Panc1 (cell line): Measurements from ENCODE around the gene DCAF12L1. TPM values are rescaled to one million over a fixed set of nuclear protein-coding genes. Genes with fewer than 3 reads are reported as not detected.

Source experiments
- ATAC-seq: fragments of 200-7000 bp; cut with Tn5 transposase; 2 replicates; pipeline ENCODE4 v1.9.1; 2020; ENCODE audit warnings: mild to moderate bottlenecking, moderate library complexity
- BruUV-seq: library from RNA; stranded (reverse); fragments of 400-500 nt; replicated peaks from 2 replicates; lab custom pipeline; 2021; lab: Mats Ljungman, UMichigan
- CTCF ChIA-PET: fragments of 300-600 bp; sonication (Branson Sonifier 250); formaldehyde crosslinking; loops from one replicate; lab custom pipeline; 2022; ENCODE audit warnings: antibody characterized with exemption; lab: Charles Lee
- POLR2A ChIA-PET: fragments of 300-600 bp; sonication (Branson Sonifier 250); formaldehyde crosslinking; loops from one replicate; lab custom pipeline; 2022; ENCODE audit warnings: antibody characterized with exemption; lab: Charles Lee
- DNase-seq: peaks from one replicate; pipeline ENCODE4 v3.0.0-alpha.2; 2010; ENCODE audit warnings: low read depth, low spot score
- H3K27ac ChIP-seq: 2 replicates; pipeline ENCODE4 v1.5.1; 2011; ENCODE audit warnings: mild to moderate bottlenecking, low read length, inconsistent platforms
- H3K27me3 ChIP-seq: fragments of 200-500 bp; sonication (Bioruptor generic); 2 replicates; pipeline ENCODE4 v1.6.0; 2014; ENCODE audit warnings: low read length, inconsistent platforms; ENCODE audit not compliant: control insufficient read depth, insufficient read depth
- H3K36me3 ChIP-seq: fragments of 200-500 bp; sonication (Bioruptor generic); 2 replicates; pipeline ENCODE4 v1.5.1; 2014; ENCODE audit warnings: inconsistent platforms, mild to moderate bottlenecking, low read length, moderate library complexity; ENCODE audit not compliant: control insufficient read depth, insufficient read depth
- H3K4me1 ChIP-seq: 2 replicates; pipeline ENCODE4 v1.5.1; 2011; ENCODE audit warnings: inconsistent platforms, mild to moderate bottlenecking, low read length, moderate library complexity; ENCODE audit not compliant: control insufficient read depth, insufficient read depth
- H3K4me3 ChIP-seq, 2 experiments: 2 replicates each; pipeline ENCODE4 v1.5.1; 2011 to 2012; ENCODE audit warnings: low read depth in 2 of 2, low read length in 2 of 2, mild to moderate bottlenecking in 2 of 2, inconsistent platforms in 1 of 2, moderate library complexity in 1 of 2
- H3K9me3 ChIP-seq: fragments of 200-500 bp; sonication (Bioruptor generic); 2 replicates; pipeline ENCODE4 v1.5.1; 2014; ENCODE audit warnings: low read depth, mild to moderate bottlenecking, inconsistent platforms, low read length, moderate library complexity; ENCODE audit not compliant: control insufficient read depth, insufficient read depth
- POLR2AphosphoS5 ChIP-seq: IDR thresholded peaks from 2 replicates; pipeline ENCODE4 v1.6.1; 2012; ENCODE audit warnings: mild to moderate bottlenecking, low read depth, low read length, moderate library complexity
- SIN3A ChIP-seq: IDR thresholded peaks from 2 replicates; pipeline ENCODE4 v1.6.1; 2012; ENCODE audit warnings: low read depth, mild to moderate bottlenecking, low read length, moderate library complexity, borderline replicate concordance; ENCODE audit not compliant: insufficient read depth
- TCF7L2 ChIP-seq: IDR thresholded peaks from 2 replicates; pipeline ENCODE4 v1.6.1; 2011; ENCODE audit warnings: mild to moderate bottlenecking, low read depth, low read length, inconsistent platforms
- in situ Hi-C: cut with HindIII; loops from 2 replicates; pipeline ENCODE4 v1.10.0; 2016; ENCODE audit warnings: low sequenced_read_pairs, low pct_unique_long_range_greater_than_20kb
- intact Hi-C: fragments of 100-400 bp; cut with micrococcal nuclease; formaldehyde crosslinking; loops from one replicate; pipeline ENCODE4 v1.10.0; 2022; ENCODE audit not compliant: unreplicated experiment
- total RNA-seq: library from RNA; stranded (reverse); gene quantifications from one replicate; pipeline ENCODE4 v1.2.1, GENCODE V29; 2021; ENCODE audit not compliant: unreplicated experiment
- TF ChIP-seq, protein P1 (sequence below): fragments of 450-650 bp; IDR thresholded peaks from 2 replicates; pipeline ENCODE4 v1.5.1; 2017; ENCODE audit warnings: mild to moderate bottlenecking
- TF ChIP-seq, protein P2 (sequence below), 2 experiments: IDR thresholded peaks; 2 replicates each; pipeline ENCODE4 v1.6.1; 2011 to 2012; ENCODE audit warnings: low read depth in 2 of 2, control low read depth in 1 of 2, low read length in 1 of 2, mild to moderate bottlenecking in 1 of 2, moderate library complexity in 1 of 2; ENCODE audit not compliant: insufficient read depth in 1 of 2

The DCAF12L1 gene
- total RNA-seq, 1 experiment from 2014 or later = not detected

DNA sequence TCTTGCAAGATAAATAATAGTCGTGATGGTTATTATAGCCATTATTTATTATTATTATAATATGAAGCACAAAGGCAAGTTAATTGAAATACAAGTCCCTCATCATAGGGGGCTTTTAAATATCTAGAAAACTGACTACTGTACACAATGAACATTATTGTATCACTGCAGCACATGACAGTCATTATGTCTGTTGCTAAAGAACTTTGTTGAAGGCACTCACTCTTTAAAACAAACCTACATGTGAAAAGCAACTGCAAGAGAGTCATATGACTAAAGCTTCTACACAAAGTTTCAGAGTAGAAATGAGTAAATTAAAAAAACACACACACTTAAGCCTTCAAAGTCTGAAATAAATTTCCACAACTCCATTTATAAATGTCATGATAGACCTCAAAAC, 23.3 kb upstream of the DCAF12L1 start:
- Histone ChIP-seq H3K27me3 (no peaks in the 10 kb centered on the region), H3K9me3 (no peaks in the 10 kb centered on the region), H3K36me3 (no peaks in the 10 kb centered on the region), H3K27ac (no peak overlapping the region), H3K4me3 (no peak overlapping the region), H3K4me1 (no peaks in the 10 kb centered on the region)
- ATAC-seq = no peak
- in situ Hi-C loops (no loop called here), intact Hi-C loops (no loop called here)
- BruUV-seq = no TSS peak
- no peak for DNase-seq
- TF ChIP-seq SIN3A (no peak), TCF7L2 (no peak), POLR2AphosphoS5 (no peak)
- TF ChIP-seq, protein P1, sequence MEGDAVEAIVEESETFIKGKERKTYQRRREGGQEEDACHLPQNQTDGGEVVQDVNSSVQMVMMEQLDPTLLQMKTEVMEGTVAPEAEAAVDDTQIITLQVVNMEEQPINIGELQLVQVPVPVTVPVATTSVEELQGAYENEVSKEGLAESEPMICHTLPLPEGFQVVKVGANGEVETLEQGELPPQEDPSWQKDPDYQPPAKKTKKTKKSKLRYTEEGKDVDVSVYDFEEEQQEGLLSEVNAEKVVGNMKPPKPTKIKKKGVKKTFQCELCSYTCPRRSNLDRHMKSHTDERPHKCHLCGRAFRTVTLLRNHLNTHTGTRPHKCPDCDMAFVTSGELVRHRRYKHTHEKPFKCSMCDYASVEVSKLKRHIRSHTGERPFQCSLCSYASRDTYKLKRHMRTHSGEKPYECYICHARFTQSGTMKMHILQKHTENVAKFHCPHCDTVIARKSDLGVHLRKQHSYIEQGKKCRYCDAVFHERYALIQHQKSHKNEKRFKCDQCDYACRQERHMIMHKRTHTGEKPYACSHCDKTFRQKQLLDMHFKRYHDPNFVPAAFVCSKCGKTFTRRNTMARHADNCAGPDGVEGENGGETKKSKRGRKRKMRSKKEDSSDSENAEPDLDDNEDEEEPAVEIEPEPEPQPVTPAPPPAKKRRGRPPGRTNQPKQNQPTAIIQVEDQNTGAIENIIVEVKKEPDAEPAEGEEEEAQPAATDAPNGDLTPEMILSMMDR = no peak
- TF ChIP-seq, protein P2, sequence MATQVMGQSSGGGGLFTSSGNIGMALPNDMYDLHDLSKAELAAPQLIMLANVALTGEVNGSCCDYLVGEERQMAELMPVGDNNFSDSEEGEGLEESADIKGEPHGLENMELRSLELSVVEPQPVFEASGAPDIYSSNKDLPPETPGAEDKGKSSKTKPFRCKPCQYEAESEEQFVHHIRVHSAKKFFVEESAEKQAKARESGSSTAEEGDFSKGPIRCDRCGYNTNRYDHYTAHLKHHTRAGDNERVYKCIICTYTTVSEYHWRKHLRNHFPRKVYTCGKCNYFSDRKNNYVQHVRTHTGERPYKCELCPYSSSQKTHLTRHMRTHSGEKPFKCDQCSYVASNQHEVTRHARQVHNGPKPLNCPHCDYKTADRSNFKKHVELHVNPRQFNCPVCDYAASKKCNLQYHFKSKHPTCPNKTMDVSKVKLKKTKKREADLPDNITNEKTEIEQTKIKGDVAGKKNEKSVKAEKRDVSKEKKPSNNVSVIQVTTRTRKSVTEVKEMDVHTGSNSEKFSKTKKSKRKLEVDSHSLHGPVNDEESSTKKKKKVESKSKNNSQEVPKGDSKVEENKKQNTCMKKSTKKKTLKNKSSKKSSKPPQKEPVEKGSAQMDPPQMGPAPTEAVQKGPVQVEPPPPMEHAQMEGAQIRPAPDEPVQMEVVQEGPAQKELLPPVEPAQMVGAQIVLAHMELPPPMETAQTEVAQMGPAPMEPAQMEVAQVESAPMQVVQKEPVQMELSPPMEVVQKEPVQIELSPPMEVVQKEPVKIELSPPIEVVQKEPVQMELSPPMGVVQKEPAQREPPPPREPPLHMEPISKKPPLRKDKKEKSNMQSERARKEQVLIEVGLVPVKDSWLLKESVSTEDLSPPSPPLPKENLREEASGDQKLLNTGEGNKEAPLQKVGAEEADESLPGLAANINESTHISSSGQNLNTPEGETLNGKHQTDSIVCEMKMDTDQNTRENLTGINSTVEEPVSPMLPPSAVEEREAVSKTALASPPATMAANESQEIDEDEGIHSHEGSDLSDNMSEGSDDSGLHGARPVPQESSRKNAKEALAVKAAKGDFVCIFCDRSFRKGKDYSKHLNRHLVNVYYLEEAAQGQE (IDR thresholded peaks at IDR 0.05; ENCODE audit: insufficient read depth in 1 of 2, low read depth in 2 of 2, low read length in 1 of 2) = no peak
- ChIA-PET POLR2A (no interaction called here), CTCF (no interaction called here)

DNA sequence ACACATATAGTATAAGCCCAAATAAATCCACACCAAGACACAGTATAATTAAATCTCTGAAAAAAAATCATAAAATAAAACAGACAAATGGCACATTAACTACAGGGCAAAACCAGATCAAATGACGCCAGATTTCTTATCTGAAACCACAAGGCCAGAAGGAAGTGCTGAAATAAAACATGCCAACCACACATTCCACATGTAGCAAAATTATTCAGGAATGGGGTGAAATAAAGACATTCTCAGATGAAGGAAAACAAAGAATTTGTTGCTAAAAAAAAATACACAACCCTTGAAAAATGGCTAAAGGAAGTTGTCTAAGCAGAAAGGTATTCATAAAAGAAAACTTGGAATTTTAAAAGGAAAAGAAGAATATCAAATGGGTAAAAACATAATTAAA, 4.5 kb upstream of the DCAF12L1 start:
- POLR2A ChIA-PET = no interaction called here
- no peaks in the 10 kb centered on the region for H3K9me3 ChIP-seq
- no peaks in the 10 kb centered on the region for H3K36me3 ChIP-seq
- H3K4me3 ChIP-seq = no peak overlapping the region
- H3K27ac ChIP-seq = no peak overlapping the region
- H3K4me1 ChIP-seq = no peaks in the 10 kb centered on the region
- intact Hi-C loops (no loop called here), in situ Hi-C loops (no loop called here)
- CTCF ChIA-PET = no interaction called here
- no peak for ATAC-seq
- no peaks in the 10 kb centered on the region for H3K27me3 ChIP-seq
- no peak for DNase-seq
- no TSS peak for BruUV-seq
- TF ChIP-seq TCF7L2 (no peak), POLR2AphosphoS5 (no peak), SIN3A (no peak)
- TF ChIP-seq, protein P1 = no peak
- TF ChIP-seq, protein P2 (IDR thresholded peaks at IDR 0.05; ENCODE audit: insufficient read depth in 1 of 2, low read depth in 2 of 2, low read length in 1 of 2) = no peak
